H7 (cell line): ENCODE data around the gene MEF2D. TPM values are rescaled to one million over a fixed set of nuclear protein-coding genes. Genes with fewer than 3 reads are reported as not detected.

Experiments
- DNase-seq: peaks from one replicate; pipeline ENCODE4 v3.0.0; 2012
- H3K27me3 ChIP-seq: 2 replicates; pipeline ENCODE4 v1.6.0; 2011; ENCODE audit warnings: mild to moderate bottlenecking, low read length; ENCODE audit not compliant: control insufficient read depth, insufficient read depth
- H3K36me3 ChIP-seq: replicated peaks from 2 replicates; pipeline ENCODE4 v1.5.1; 2011; ENCODE audit warnings: low read length; ENCODE audit not compliant: control insufficient read depth, insufficient read depth
- H3K4me3 ChIP-seq: 2 replicates; pipeline ENCODE4 v1.5.1; 2011; ENCODE audit warnings: low read depth, mild to moderate bottlenecking, control low read depth, low read length, moderate library complexity; ENCODE audit not compliant: insufficient read depth
- total RNA-seq: library from RNA; depleted of rRNA; stranded (reverse); fragments of >200 nt; shearing (Covaris generic); gene quantifications from 2 replicates; pipeline ENCODE4 v1.2.3, GENCODE V29; 2014

MEF2D gene
- total RNA-seq, 1 experiment from 2014 or later: 14.2 TPM

GRCh38 chr1:156499842-156500542 lies 583 bp downstream of the MEF2D start:
- peak; percentile 81 for DNase-seq
- Histone ChIP-seq H3K27me3 (no peaks in the 10 kb centered on the region), H3K36me3 (no peaks in the 10 kb centered on the region), H3K4me3 (peak overlapping the region; percentile 72)

DNA sequence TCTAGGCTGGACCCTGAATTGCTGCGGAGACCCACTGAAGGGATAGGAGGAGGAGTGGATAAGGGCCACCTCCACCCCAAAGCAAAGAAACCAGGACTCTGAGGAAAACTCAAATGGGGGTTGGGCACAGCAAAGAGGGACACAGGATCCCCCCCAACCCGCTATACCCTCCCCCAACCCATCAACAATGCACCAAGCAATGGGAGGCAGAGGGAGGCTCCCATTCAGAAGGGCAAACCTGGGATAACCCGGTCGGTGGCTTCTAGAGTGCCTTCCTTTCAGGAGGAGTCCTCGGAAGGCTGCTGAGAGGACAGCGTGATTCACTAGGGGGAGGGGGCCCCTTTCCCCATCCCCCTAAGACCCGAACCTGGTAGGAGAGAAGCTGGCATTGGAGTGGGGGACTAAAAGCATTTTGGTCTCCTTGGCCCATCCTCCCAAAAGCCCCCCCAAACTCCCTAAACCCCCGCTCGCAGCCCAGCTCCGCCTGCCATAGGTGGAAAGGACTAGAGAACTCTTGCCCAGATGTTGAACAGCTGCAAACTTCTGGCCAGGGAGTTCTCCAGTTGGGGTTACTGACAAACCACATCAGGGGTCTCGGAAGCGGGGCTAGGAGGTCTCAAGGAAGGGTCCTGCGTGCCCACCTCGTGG lies 1.3 kb downstream of the MEF2D start:
- H3K36me3 ChIP-seq: no peaks in the 10 kb centered on the region
- H3K4me3 ChIP-seq: peak overlapping the region; percentile 72
- DNase-seq: peak; percentile 77
- H3K27me3 ChIP-seq: no peaks in the 10 kb centered on the region

DNA sequence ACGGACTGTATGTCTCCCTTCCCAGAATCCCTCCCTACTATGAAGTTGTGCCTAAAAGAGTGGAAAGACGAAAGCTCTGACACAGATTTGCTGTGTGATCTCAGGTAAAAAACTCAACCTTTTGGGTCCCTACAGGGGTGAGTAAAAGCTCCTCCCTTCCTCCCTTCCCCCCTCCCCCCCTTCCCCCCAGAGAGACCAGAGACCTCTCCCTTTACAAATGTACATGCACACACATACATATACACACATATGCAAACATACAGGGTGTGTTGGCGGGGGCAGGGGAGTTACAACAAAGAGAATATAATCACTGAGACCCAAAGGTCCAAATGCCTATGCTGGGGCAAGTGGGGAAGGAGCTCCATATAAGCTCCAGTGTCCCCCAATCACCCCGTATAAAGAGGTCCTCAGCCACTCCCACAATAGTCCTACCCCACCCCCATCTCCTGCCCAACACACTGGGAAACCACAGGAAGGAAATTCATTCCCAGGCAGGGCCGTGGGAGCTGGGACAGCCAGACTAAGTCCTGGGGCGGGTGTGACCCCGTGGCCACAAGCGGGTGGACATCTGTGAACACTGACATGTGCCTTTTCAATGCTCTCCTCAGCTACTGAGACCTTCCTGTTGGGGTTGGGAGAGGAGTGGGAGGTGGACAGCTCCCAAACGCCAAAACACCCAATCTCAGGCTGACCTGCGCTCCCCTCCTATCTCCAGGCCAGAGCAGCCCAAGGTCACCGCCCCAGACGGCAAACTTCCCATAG lies 2.0 kb downstream of the MEF2D start:
- H3K4me3 ChIP-seq: peak overlapping the region; percentile 72
- peak; percentile 62 for DNase-seq
- no peaks in the 10 kb centered on the region for H3K36me3 ChIP-seq
- no peaks in the 10 kb centered on the region for H3K27me3 ChIP-seq

- no peaks in the 10 kb centered on the region for H3K27me3 ChIP-seq
- DNase-seq: peak; percentile 64
- H3K4me3 ChIP-seq: no peak overlapping the region
- H3K36me3 ChIP-seq: no peaks in the 10 kb centered on the region
Measured at GRCh38 chr1:156497743-156498431, 2.7 kb downstream of the MEF2D start.

GRCh38 chr1:156497078-156497742 lies 3.4 kb downstream of the MEF2D start:
- DNase-seq: no peak

DNA sequence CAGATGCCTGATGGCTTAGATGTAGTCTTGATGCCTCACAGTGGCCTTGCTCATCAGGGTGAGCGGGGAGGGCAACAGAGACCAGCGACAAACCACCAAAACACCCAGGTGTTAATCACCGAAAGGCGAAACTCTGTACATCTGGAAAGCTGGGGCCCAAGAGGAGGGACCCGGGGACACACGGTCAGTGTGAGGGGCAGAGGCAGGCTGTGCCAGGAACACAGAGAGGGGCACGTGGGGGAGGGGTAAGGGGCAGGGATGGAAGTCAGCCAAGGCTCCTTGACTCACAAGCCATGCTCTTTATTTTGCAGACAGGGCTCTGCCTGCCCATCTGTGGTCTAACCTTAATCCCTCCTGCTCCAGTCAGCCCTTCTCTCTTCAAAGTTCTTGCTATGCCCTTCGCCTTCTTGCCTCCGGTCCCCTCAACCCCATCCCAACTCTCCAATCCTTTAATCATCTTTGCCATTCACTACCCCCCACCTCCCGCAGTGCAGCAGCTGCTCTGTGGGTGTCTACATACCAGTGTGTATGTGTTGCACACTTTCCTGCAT lies 4.3 kb downstream of the MEF2D start:
- DNase-seq: no peak
- no peak overlapping the region for H3K4me3 ChIP-seq
- H3K36me3 ChIP-seq: no peaks in the 10 kb centered on the region
- no peaks in the 10 kb centered on the region for H3K27me3 ChIP-seq

More at GRCh38 chr1:156497078-156497742, 3.4 kb downstream of the MEF2D start:
- Histone ChIP-seq H3K4me3 (no peak overlapping the region), H3K36me3 (no peaks in the 10 kb centered on the region), H3K27me3 (no peaks in the 10 kb centered on the region)

DNA sequence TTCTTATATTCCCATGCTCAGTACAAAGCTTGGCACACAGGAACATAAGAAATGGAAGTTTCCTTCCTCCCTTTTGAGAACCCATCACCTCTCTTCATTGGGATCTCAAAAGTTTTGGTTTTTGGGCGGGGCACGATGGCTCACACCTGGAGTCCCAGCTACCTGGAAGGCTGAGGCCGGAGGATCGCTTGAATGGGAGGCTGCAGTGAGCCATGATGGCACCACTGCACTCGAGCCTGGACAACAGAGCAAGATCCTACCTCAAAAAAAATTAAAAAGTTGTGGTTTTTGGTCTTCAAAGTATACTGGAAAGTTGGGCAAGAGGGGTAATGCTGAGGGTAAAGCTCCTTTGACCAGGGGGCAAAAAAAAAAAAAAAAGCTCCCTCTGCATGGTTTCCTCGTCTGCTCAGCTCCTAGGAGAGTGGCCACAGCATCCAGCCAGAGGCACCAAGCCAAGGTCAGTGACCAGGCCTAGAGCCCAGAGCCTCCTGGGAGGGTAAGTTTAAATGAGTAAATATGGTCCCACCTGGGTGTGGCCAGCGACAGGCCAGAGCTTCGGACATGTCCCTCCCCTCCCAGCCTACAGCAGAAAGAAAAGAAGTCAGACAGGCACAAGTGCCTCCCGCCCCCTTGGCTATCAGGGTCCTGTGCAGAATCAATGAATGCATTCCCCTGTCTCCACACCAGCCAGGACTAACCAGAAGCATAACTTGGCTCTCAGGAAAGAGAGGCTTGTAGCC lies 5.0 kb downstream of the MEF2D start:
- no peaks in the 10 kb centered on the region for H3K36me3 ChIP-seq
- DNase-seq: no peak
- no peak overlapping the region for H3K4me3 ChIP-seq
- H3K27me3 ChIP-seq: no peaks in the 10 kb centered on the region

DNA sequence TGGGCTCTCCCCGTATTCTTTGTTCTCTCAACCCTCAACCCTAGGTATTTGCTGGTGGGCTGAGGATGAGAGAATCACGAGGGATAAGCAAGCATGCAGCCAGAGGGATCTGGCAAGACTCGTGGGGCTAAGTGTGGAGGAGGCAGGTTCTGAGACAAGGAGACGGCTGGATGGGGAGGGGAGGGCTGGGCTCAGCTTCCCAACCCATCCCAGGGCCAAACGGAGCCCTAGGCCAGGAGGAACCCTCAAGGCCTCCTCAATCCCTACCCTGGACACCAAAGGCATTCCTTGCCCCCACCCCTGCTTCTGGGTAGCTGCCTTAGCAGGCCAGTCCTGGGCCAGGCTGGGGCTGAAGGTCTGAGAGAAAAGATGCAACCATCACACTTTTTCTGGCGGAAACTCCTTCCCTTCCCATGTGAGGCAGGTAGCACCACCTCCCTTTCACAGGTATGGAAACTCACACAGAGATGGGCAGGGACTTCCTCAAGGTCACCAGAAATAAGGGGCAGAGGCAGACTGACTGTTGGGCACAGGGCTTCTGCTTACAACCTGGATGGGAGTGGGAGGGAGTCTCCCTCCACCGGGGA lies 6.2 kb downstream of the MEF2D start:
- no peaks in the 10 kb centered on the region for H3K36me3 ChIP-seq
- no peak for DNase-seq
- H3K27me3 ChIP-seq: no peaks in the 10 kb centered on the region
- H3K4me3 ChIP-seq: no peak overlapping the region

- Histone ChIP-seq H3K27me3 (no peaks in the 10 kb centered on the region), H3K4me3 (no peak overlapping the region), H3K36me3 (no peaks in the 10 kb centered on the region)
- no peak for DNase-seq
Measured at GRCh38 chr1:156493742-156494141, 6.8 kb downstream of the MEF2D start.

- H3K36me3 ChIP-seq: no peaks in the 10 kb centered on the region; the same call in 1 of the 2 replicates
- no peaks in the 10 kb centered on the region for H3K27me3 ChIP-seq
- no peak for DNase-seq
- H3K4me3 ChIP-seq: no peak overlapping the region
Measured at GRCh38 chr1:156493154-156493631, 7.4 kb downstream of the MEF2D start.

GRCh38 chr1:156492591-156493080 lies 7.9 kb downstream of the MEF2D start:
- Histone ChIP-seq H3K36me3 (no peaks in the 10 kb centered on the region; the same call in 1 of the 2 replicates), H3K27me3 (no peaks in the 10 kb centered on the region), H3K4me3 (no peak overlapping the region)
- DNase-seq: no peak

DNA sequence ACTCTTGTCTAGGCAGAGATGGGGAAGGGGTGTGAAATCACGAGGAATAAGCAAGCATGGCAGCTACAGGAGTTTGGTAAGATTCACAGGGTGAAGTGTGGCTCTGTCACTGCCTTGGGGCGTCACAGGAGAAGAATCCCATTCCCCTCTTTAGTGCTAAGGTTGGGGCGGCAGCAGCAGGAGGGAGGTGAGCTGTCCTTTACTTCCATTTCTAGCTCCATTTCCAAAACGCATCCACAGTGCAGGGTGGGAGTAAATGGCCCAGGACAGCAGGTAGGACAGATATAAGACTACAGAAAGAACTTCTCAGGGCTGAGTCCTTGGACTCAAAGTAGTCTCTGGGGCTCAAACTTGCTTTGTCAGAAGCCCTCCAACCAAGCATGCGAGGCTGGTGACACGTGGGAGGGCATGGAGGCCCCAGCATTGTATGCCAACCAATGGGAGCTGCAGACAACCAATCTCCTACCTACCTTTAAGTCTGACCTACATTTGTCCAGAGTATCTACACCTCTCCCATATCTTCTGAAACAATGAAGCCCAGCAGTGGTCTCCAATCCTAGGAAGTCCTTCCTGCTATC lies 8.5 kb downstream of the MEF2D start:
- H3K36me3 ChIP-seq: no peaks in the 10 kb centered on the region; the same call in 1 of the 2 replicates

More for the DNA sequence above, 8.5 kb downstream of the MEF2D start:
- H3K4me3 ChIP-seq: no peak overlapping the region
- no peak for DNase-seq
- no peaks in the 10 kb centered on the region for H3K27me3 ChIP-seq
